HG02884 (cell line): ENCODE measurements around the gene IMPDH2.

Experiments used
- ATAC-seq: cut with Tn5 transposase; IDR thresholded peaks from one replicate; pipeline ENCODE4 v1.9.1; 2021; ENCODE audit warnings: mild to moderate bottlenecking, moderate library complexity; ENCODE audit not compliant: unreplicated experiment

Gene IMPDH2

DNA sequence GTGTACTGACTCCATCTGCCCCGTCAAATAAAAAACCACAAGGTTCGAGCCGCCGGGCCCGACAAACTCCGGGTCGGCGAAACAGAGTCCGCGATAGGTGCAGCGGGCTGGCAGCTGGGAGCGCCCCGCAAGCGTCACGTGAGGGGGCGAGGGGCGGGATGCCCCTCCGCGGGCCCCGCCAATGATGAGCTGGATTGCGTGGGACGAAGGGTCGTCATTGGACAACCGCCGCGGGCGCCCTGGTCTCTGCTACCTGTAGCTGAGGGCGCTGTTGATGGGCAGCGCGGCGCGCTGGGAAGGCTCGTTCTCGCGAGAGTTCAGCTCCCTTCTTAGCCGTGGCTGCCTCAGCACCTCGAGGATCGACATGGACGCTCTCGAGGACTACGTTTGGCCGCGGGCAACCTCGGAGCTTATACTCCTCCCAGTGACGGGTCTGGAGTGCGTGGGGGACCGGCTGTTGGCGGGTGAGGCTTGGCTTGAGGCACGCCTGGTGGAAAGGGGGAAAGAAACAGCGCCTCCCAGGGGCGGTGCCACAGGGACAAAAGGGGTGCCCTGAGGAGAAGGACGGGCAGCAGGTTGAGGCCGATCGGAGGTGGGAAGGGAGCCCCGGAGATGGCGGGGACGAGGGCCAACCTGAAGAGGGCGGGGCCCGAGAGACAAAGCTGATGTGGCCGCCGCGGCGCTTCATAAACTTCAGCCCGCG, 22.0 kb downstream of the IMPDH2 start, which contains the start of gene WDR6:
TSS of gene WDR6 (plus strand) at position 324 of the 703 bp plus-strand sequence. CDS start at position 365, 41 bp downstream.
- ATAC-seq, result peak; percentile 81

DNA sequence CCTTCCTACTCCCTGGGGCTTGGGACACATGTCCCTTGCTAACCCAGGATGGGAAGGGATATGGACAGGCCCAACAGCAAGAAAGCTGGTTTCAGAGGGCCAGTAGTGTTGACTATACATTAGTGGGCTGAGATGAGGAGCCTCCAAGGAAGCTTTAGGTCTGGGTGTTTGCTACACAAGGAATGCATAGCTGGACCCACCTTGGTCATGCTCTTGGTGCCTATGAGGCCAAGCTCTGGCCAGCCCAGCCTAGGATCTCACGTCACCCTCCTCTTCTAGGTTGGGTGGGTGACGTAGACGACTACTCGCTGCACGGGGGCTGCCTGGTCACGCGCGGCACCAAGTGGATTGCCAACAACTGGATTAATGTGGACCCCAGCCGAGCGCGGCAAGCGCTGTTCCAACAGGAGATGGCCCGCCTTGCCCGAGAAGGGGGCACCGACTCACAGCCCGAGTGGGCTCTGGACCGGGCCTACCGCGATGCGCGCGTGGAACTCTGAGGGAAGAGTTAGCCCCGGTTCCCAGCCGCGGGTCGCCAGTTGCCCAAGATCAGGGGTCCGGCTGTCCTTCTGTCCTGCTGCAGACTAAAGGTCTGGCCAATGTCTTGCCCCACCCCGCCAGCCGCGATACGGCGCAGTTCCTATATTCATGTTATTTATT, 22.7 kb downstream of the IMPDH2 start:
- ATAC-seq, result no peak

DNA sequence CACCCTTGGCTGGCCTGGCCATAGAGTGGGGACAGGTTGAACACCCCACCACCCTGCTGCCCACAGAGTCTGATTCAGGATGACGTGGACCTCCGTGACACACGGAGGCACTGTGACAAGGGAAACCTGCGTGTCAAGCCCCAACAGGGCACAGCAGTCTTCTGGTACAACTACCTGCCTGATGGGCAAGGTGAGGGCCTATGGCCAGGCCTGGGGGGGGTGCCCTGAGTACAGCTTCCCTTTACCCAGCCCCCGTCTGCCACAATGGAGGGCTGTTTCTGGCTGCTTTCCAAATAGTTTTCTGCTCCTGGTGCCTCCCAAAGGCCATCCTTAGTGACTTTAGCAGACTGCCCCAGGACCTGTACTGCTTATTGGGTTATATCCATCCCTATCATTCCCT, 23.2 kb downstream of the IMPDH2 start:
- no peak for ATAC-seq

DNA sequence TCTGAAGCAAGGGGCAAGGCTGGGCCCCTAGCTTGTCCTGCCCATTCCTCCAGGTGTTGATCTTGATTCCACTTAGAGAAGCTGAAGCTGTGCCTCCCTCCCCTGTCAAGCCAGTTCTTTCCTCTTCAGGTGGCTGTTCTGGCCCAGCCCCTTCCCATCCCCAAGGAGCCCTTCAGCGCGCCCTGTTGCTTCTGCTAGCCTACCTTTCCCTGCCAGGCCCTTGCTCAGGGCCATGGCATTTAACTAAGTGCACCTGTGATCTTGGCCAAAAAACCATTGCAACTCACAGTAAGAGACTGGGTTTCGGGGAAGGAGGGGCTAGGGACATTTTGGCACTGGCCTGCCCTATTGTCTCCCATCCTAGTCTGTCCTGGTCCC, 23.9 kb downstream of the IMPDH2 start:
- no peak for ATAC-seq

DNA sequence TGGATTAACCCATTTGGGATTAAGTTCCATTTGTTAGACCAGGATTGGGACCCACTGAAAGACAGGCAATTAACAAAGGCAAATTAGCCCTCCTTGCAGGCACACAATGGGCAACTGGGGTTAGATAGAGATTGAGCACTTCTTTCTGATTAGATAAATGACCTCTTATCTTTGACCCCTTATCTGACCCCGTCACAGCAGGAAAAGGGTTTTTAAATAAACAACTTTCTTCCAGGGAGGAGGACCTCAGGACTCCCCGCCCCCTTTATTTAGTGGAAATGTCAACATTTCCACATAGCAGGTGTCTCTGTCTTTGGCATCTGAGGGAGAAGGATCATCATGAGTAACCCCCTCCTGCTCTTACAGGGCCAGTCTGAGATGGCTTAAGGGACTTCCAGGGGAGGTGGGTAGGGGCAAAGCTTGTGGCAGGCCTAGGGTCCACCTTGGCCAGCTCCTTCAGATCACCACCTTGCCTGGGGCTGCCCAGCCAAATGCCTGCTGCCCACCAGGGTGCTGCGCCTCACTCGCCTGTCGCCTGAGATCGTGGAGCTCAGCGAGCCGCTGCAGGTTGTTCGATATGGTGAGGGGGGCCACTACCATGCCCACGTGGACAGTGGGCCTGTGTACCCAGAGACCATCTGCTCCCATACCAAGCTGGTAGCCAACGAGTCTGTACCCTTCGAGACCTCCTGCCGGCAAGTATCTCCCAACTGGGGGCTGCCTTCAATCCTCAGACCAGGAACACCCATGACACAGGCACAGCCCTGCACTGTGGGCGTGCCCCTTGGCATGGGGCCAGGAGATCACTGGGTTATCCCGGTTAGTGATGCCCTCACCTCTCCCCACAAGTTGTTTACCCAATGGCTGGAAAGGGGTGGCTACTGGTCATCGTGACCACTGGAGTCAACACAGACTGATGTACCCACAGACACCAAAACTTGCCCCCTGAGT, 24.6 kb downstream of the IMPDH2 start:
- ATAC-seq, result no peak

DNA sequence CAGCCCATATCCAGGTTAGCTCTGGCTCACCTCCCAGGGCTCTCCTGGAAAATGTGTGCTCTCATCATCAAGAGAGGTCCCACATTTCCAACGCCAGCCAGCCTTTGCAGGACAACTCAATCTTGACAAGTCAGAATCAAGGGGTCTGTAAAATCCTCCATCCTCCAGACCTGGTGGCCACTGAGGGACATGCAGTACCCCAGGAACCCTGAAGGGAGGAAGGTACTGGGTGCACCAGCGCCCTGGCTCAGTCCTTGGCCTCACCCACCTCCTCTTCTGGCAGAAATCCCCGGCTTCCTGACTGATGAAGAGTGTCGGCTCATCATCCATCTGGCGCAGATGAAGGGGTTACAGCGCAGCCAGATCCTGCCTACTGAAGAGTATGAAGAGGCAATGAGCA, 28.0 kb downstream of the IMPDH2 start:
- ATAC-seq, result no peak

DNA sequence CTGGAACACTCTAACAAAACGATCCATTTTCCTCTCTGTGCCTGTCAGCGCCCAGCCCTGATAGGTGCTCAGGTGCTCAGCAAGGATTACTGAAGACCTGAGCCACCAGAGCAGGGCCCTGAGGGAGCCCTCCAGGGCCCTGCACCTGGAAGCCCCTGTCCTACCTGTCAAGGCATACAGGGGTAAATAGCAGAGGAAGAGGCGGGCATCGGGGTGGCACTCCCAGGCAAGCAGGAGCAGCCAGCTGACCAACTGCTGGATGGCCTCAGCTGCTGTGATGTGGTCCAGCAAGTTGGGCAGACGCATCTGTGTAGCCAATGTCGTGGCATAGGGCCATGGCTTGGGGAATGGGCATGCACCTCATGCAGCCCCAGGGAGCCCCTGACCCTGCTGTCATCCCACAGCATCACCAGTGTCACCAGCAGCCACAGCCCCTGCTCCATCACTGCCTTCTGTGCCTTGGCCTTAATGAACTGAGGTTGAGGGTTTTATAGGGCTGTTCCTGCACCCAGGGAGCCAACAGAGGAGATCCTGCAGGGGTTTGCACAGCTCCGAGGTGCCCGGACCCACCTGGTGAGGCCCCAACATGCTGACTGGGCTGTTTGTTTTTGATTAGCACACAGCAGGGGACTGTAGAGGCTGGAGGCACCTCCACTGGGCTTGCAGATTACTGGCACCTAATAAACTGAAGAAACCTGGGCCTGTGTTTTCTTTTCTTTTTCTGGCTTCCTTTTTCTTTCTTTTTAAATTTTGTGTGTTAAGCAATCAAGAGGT, 29.9 kb downstream of the IMPDH2 start:
- ATAC-seq, result no peak

DNA sequence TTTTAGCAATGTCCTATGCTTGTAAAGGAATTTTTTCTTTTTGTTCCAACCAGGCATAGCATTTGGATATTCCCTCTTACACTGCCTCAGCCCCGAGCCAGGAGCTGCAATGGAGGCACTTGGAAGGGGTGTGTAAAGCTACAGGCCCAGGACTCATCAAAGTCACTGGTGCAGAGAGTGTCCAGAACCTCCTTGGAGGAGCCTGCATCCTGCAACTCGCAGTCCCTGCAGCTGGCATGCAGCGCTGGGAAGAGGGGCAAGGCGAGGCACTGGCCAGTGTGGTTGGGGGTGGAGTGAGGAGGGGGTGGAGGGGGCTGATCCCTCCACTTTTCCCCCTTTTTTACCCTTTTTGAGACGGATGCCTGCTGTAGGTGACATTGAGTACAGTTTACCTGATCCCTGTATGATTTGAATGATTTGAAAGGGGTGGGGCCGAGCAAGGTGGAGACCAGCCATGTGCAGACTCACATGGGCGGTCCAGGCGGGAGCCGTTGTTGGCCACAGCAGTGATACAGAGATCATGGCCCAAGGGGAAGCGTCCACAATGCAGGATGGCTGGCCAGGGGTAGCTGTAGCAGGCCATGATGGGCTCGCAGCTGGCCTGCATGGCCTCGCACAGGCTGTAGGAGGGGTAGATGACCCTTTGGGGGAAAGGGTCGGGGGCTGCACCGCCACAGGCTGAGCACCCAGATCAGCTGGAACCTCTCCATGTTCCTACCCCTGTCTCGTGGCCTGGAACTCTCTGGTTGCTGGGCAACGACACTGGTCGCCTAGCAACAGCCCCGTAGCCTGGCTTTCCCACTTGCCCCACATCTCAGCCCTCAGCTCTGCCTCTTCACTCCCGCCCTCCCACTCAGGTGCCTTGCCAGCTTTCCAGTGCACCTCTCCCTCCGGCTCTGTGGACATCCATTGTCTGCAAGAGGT, 31.2 kb downstream of the IMPDH2 start:
- no peak for ATAC-seq

DNA sequence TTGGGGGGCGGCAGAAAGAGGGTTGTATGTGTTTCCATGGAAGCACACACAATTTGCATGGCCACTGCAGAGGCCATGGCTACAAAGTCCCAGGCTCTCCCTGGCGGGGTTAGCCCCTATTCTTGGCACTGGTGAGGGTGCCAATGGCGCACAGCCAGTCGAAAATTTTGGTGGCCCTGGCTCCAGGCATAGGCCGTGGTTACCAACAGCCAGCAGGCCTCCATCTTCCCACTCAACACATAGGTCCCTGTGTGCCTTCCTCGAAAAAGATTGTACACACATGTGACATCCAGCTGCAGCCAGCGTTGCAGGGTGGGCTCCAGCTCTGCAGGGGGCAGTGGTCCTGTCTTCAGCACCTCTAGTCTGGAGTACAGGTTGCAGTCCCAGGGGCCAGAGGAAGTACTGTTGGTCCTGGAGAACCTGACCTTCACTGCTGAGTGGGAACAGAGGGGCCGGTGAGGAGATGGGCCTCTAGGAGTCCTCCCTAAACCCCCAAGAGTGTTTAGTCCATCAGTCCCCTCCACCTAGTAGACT, 32.0 kb downstream of the IMPDH2 start:
- no peak for ATAC-seq

DNA sequence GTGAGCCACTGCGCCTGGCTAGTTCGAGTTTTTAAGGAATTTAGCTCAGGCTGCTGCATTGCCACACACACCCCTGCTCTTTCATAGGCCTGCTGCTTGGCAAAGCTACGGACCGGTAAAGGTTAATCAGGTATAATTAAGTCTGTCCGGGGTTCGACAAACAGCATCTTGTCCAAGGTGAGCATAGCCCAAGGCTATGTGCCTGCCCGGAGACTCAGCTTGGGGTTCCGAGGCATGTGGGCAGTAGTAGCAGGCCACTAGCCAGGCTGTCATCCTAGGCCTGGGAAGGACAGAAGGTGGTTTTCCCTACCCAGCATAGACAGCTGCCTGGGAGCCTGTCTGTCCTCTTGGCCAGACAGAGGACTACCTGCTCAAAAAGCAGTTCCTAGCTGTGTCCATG, 32.6 kb downstream of the IMPDH2 start:
- ATAC-seq, result no peak

DNA sequence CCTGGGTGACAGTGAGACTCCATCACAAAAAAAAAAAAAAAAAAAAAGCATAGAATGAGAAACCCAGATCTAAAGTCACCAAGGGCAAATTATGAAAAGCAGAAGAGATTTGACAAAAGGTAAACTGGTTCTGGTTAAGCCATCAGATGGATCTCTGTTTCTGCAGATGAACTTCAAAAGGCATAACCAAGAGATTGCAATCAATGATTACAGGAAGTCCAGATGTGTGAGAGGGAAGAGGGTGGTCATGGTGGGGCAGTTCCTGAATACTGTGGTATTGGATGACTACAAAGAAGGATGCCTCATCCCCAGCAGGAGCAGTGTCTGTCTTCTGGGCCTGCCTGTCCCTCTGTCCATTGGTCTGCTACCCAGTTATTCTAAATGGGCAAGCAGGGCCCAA, 35.4 kb downstream of the IMPDH2 start:
- no peak for ATAC-seq

DNA sequence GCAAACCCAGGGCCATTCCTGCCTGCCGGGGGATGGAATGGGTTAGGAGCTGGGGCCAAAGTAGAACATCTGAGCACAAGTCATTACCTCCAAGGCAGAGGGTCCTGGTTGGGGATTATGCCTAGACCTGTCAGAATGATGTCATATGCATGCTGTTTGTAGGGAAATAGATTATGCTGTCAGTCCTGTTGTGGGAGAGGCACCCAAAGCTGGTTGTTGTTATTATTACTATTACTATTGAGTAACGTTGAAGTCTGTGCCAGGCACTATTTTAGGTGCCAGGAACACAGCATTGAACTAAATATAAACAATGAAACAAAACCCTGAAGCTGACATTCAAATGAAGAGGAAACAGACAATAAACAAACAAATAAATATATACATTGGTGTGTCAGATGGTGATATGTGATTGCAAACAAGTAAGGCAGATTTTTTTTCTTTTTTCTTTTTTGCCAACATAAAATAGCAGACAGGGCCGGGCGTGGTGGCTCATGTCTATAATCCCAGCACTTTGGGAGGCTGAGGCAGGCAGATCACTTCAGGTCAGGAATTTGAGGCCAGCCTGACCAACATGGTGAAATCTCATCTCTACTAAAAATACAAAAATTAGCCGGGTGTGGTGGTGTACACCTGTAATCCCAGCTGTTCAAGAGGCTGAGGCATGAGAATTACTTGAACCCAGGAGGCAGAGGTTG, 37.2 kb downstream of the IMPDH2 start:
- ATAC-seq, result no peak

DNA sequence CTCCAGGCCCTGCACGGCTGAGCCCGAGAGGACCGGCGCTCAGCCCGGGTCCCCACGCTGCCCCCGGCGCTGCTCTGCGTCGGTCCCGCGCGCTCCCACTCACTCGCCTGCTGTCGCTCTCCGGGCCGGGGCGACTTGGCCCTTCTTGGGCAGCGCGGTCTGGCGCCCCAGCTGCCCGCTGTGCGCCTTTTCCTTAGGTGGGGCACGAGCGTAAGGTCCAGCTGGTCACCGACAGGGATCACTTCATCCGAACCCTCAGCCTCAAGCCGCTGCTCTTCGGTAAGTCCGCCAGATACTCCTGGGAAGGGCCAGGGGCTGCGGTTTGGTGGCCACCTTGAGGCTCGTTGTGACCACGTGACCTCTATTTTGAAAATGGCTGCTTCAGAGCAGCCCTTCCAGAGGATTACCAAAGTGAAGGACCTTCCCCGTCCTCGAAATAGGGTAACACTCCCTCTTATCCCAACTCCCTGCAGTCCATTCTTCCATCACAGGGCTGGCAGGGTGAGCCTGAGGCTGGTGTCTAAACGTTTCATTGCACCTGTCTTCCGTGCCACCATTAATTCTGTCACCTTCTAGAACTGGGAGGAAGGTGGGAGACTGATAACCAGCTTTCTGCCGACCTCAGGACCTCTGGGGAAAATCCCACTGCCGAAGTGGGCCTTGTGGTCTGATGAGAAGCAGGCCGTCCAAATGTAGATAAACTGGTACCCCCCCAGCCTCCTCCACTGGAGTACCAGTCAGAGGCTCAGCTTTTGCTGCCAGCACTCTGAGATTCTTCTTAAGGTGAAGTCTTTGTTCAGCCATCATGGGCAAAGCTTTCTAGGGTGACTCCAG, 38.3 kb downstream of the IMPDH2 start:
- ATAC-seq, result no peak

DNA sequence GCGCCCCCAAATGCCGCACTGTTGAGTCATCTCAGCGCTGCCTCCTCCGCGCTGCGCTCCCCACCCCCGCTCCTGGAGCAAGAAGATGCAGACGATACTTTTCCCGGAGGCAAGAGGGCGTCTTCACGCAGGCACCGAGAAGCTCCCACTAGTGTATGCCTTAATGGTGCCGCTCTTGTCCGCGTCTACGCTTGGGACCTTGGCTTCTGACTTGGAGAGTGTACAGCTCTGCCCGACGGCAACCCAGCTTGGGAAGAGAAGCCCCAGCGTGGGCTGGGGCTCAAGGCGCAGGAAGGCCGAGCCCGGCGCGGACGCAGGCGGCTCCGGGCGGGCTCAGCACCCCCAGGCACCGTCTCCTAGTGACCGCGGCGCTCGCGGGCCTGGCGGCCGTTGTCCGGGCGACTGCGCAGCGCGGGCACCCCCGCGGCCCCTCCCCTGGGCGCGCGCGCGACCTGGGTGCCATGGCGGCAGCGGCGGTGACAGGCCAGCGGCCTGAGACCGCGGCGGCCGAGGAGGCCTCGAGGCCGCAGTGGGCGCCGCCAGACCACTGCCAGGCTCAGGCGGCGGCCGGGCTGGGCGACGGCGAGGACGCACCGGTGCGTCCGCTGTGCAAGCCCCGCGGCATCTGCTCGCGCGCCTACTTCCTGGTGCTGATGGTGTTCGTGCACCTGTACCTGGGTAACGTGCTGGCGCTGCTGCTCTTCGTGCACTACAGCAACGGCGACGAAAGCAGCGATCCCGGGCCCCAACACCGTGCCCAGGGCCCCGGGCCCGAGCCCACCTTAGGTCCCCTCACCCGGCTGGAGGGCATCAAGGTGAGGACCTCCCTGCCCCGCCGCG, 39.2 kb downstream of the IMPDH2 start, which contains the start of gene P4HTM:
TSS of gene P4HTM (plus strand) at position 446 of the 840 bp plus-strand sequence. CDS start at position 462, 16 bp downstream.
- peak; percentile 47 for ATAC-seq

DNA sequence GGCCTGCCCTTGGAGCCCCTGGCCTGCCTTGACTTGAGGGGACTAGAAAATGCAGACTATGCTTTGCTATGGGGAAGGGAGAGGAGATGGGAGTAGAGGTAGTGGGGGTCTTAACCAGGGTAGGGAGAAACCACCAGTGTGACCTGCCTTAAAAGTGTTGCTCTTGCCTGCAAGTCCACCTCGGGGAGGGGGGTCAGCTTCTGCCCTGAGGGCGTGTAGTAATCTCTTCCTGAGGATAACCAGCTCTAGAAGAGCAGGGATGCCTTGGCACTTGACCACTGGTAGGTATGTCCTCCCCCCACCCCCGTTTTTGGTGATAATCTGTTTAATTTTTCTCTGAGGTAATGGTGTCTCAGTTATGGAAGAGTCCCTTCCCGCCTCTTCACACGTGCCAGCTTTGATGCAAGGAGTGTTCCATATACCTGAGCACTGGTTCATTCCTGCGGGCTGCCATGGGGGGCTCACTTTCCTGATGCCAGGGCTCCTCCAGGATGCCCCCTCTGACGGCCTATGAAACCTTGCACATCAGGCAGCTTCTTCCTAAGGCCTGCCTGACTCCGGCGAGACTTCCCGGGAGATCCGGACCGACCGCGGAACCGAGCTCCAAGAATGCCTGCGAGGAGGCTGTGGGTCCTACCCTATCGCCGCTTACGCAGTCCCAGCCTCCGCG, 39.9 kb downstream of the IMPDH2 start:
- no peak for ATAC-seq

DNA sequence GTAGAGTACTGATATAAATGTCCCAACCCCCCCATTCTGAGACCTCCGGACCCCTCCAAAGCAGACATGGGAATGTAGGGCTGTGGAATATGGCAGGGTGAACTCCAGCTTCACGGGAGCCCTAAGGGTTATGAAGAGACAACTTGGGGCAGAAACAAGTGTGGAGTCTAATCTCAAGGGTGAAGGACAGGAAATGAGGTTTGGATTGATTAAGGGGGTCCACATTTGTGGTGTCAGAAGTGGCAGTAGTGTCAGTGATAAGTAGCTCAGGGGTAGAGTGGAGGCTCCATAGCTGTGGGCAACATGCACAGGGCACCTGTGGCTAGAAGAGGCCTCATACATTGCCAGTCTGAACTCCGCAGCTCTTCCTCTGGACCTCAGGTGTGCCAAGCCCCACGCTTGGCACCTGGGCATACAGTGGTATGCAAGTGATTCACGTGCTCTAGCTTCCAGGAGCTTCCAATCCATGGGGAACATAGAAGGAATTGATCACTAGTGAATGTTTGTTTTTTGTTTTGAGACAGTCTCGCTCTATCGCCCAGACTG, 43.3 kb downstream of the IMPDH2 start:
- no peak for ATAC-seq
